Measurements from ENCODE around the gene ZFPM1.
"Not testable (repeated sequence)": the region's sequence is repeated elsewhere in the genome, so short reads cannot be mapped to it uniquely, and the experiment has no call there.

Gene ZFPM1

GRCh38 chr16:88510091-88510994 lies 57.3 kb downstream of the ZFPM1 start:
- in situ Hi-C loops (cut with MboI; ENCODE audit: low sequenced_read_pairs), result no loop called here

DNA sequence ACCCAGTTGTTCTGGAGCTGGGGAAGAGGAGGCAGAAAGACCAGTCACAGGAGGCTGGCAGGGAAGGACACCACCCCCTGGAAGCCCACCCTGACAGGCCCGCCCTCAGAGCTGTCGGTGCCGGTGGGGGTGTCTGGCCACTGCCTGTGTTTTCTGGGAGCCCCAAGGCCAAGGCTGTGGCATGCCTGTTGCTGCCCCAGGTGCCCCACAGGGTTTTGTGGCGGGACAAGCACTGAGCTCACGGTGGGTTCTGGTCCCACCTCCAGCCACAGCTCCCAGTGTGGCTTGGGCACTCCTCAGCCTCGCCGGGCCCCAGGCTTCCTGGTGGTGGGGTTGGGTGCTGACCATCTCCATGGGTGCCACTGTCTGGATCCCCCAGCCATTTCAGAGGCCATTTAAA lies 58.0 kb downstream of the ZFPM1 start:
- in situ Hi-C loops (cut with MboI; ENCODE audit: low sequenced_read_pairs), result no loop called here

DNA sequence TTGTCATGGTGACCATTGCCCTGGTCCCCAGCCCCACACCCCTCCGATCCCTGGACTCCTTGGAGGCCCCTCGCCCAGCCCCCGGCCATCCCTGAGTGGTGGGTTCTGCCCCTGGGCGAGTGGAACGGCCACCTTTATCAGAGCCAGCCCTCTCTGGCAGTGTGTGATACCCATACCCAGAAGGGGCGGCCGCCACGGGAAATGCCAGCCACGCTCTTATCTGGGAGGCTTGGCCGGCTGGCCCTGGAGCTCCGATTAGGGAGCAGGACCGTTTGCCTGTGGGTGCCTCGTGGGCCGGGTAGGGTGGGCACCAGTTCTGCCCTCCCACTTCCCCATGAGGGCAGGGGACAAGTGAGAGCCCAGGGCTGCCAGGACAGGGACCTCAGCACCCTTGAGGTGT lies 58.8 kb downstream of the ZFPM1 start:
- in situ Hi-C loops (cut with MboI; ENCODE audit: low sequenced_read_pairs), result no loop called here

GRCh38 chr16:88512728-88513696 lies 59.9 kb downstream of the ZFPM1 start:
- in situ Hi-C loops (cut with MboI; ENCODE audit: low sequenced_read_pairs), result no loop called here

DNA sequence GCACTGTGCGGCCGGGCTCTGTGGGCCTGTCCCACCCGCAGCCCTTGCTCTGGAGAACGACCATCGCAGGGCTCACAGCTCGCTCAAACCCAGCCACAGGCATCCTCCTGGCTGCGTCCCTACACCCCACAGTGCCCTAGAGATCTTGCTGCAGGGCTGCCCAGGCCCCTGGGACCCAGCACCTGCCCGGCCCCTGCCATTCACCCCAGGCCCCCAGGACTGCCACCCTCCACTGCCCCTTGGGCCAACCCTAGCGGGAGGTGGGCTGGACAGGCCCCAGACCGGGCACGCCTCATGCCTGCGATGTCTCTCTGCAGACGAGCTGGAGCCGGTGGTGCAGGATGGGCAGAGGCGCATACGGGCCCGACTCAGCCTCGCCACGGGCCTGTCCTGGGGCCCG lies 61.0 kb downstream of the ZFPM1 start:
- in situ Hi-C loops (cut with MboI; ENCODE audit: low sequenced_read_pairs), result no loop called here

DNA sequence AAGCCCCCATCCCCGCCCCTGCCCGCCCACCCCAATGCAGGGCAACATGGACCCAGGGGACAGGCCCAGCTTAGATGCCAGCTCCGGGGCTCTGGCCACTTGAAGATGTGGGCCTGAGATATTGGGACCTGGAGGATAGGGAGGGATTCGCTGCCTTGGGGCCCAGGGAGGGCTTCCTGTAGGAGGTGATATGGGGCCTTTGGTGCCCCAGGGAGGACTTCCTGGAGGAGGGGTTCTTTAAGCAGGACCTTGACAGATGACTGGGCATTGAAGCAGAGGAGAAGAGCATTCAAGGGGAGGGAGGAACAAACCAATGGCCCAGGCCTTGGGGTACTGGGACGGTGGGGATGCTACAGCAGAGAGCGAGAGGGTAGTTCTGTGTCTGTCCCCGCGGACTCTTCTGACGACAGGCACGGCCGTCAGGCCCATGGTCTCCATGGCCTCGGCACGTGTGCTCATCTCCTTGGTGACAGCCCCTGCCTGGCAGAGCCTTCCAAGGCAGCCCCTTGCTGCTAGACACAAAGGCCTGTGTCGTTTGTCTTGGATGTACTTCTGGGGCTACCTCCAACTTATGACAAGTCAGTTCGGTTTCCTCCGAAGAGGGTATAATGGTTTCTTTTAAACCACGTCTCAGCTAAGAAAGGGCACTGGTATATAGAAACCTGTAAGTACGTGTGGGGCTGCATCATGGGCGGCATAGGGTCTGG lies 61.6 kb downstream of the ZFPM1 start:
- in situ Hi-C loops (cut with MboI; ENCODE audit: low sequenced_read_pairs), result no loop called here

DNA sequence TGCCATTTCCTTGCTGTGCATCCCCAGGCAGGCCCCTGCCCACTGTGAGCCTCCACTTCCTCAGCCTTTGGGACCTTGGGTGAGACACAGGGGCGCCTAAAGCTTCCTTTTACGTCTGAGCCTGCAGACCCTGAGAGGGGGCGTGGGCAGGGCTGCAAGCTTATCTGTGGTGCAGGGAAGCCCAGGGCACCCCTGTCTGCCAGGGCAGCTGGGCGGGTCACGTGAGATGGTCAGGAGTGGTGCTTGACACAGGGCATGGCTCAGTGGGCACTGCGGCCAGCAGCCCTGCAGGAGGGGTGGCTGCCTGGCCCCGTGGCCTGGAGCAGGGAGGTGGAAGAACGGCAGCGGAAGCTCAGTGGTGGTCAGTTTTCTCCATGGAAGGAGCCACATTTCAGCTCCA lies 62.3 kb downstream of the ZFPM1 start:
- in situ Hi-C loops (cut with MboI; ENCODE audit: low sequenced_read_pairs), result no loop called here

- in situ Hi-C loops (cut with MboI; ENCODE audit: low sequenced_read_pairs), result no loop called here
Observed at GRCh38 chr16:88515925-88516594, 63.0 kb downstream of the ZFPM1 start.

DNA sequence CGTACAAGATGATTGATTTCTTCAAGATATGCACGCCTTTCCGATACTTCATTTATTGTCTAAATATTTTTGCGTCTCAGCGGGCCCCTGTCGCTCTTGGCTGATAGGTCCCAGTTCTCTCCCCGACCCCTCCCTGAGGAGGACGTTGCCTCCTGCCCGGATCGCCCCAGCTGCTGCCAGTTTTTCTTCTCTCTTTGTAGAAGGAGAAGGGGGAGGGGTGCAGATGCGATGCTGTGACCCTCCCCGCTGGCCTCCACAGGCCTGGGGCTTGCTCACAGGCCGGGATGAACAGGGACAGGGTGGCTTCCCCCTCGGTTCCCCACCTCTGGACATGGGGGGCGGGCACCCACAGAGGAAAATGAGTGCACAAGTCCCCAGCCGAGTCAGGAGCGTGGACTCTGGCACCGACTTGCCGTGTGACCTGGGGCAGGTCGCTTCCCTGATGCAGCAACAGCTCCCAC lies 63.6 kb downstream of the ZFPM1 start:
- in situ Hi-C loops (cut with MboI; ENCODE audit: low sequenced_read_pairs), result no loop called here

DNA sequence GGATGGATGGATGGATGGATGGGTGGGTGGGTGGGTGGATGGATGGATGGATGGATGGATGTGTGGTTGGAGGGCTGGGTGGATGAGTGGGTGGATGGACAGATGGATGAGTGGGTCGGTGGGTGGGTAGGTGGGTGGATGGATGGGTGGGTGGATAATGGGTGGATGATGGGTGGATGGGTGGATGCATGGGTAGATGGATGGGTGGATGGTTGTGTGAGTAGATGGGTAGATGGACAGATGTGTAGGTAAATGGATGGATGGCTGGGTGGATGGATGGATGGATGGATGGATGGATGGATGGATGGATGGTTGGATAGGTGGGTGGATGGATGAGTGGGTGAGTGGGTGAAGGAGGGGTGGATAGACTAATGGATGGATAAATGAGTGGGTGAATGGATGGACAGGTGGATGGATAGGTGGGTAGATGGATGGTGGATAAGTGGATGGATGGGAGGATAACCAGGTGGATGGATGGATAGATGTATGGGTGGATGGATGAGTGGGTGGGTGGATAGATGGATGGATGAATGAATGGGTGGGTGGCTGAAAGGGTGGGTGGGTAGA lies 64.2 kb downstream of the ZFPM1 start:
- in situ Hi-C loops (cut with MboI; ENCODE audit: low sequenced_read_pairs), result not testable (repeated sequence)

DNA sequence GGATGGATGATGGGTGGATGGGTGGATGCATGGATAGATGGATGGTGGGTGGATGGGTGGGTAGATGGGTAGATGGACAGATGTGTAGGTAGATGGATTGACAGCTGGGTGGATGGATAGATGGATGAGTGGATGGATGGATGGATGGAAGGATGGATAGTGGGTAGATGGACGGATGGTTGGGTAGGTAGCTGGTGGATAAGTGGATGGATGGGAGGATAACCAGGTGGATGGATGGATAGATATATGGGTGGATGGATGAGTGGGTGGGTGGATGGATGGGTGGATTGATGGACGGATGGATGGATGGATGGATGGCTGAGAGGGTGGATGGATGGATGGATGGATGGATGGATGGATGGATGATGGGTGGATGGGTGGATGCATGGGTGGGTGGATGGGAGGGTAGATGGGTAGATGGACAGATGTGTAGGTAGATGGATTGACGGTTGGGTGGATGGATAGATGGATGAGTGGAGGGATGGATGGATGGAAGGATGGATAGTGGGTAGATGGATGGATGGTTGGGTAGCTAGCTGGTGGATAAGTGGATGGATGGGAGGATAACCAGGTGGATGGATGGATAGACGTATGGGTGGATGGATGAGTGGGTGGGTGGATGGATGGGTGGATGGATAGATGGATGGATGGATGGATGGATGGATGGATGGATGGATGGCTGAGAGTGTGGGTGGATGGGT lies 65.5 kb downstream of the ZFPM1 start:
- in situ Hi-C loops (cut with MboI; ENCODE audit: low sequenced_read_pairs), result not testable (repeated sequence)

GRCh38 chr16:88519240-88519639 lies 66.2 kb downstream of the ZFPM1 start:
- in situ Hi-C loops (cut with MboI; ENCODE audit: low sequenced_read_pairs), result no loop called here

GRCh38 chr16:88519938-88520653 lies 67.0 kb downstream of the ZFPM1 start:
- in situ Hi-C loops (cut with MboI; ENCODE audit: low sequenced_read_pairs), result no loop called here

- in situ Hi-C loops (cut with MboI; ENCODE audit: low sequenced_read_pairs), result no loop called here
Observed at GRCh38 chr16:88521674-88522073, 68.6 kb downstream of the ZFPM1 start.

DNA sequence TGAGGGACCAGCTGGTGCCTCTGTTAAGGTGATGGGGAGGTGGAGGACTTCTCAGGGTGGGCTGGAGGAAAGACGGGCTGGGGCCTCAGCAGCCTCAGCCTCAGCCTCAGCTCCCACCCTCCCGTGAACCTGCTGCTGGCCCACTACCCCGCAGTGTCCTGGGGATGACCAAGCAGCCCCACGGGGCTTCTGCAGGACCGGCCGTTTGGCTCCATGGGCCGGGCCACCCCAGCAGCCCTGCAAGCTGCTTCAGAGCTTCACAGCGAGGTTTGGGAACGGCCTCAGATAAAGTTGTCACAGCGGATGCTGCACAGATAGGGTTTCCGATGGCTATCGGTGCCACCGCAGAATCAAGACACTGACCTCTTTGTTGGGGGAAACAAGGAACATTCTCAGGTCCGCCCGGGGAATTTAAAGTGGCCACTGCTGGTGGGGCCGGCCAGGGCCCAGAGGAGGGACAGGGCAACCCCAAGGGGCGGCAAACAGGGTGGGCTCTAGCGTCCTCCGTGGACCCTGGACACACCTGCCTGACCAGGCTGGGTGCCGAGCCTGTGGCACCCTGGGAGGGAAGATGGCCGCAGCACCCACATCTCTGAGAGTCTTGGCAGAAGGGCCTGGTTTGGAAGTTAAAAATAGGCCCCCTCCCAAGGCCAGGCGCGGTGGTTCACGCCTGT lies 69.3 kb downstream of the ZFPM1 start:
- in situ Hi-C loops (cut with MboI; ENCODE audit: low sequenced_read_pairs), result no loop called here

DNA sequence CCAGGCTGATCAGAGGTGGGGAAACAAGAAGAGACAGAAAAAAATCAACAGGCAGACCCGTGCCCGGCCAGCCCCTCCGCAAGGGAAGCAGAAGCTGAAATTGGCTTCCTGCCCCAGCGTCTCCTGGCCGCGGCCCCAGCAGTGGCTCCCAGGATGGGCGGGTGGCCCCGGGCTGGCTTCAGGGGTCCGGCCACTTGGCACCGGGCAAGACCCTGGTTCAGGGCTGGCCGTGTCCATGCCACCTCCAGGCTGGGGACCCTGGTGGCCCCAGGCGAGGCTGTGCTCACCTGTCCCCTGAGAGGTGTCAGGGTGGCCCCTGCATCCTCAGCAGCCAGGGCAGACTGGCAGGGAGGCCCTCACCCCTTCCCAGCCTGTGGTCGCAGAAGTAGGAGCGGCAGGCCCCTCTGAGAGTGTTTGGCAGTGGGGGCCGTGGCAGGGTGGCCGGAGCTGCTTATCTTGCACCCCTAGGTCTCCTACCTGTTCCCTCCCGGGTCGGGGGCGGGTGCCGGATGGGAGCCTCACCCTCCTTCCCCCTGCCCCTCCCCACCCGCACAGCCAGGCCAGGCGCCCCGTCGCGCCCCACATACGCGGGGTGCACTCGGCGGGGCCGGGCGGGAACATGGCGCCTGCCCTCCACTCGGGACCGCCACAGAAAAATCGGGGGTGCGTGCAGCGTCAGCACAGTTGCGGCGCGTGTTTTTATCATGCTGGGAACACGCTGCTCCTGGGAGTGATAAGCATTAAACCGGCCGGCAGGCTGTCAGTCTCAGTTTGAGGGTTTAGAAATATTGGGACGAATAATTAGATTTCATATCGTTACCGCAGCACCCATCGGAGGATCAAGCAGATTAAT lies 70.5 kb downstream of the ZFPM1 start:
- in situ Hi-C loops (cut with MboI; ENCODE audit: low sequenced_read_pairs), result no loop called here

DNA sequence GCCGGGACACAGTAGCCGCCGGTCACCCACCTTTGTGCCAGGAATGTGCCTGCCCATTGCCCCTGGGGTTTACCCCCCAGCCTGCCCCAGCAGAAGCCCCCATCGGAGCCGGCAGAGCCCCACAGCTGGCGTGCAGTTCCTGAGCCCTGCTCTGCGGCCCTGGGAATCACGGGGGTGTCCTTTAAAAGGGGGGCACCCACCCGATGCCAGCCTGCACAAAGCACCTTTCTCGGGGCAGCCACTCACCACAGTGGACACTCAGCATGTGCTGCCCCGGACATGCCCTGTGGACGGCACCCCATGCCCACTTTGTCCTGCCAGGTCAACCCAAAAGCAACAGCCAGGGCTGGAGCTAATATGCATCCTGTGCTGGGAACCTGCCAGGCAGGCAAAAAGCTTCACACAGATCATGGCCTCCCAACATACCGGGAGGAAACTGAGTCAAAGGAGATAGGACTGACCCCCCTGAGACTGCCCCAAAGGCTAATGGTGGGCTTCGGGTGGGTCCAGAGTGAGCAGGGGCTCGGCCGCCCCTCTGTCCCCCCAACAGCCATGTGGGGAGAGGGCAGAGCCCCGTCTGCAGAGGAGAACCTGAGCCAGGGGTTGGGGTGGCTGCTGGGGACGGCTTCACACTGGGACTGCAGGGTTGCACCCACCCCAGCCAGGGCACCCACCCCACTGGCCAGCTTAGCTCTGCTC lies 71.3 kb downstream of the ZFPM1 start:
- in situ Hi-C loops (cut with MboI; ENCODE audit: low sequenced_read_pairs), result no loop called here
